ENCODE data around the gene NKX1-2.

NKX1-2 gene

GRCh38 chr10:124416733-124417132, 33.1 kb downstream of the NKX1-2 start:
- no peak overlapping the region for H3K27ac ChIP-seq (ENCODE audit: low read length)

GRCh38 chr10:124415210-124415609, 34.6 kb downstream of the NKX1-2 start:
- TF ChIP-seq EZH2phosphoT487 (IDR thresholded peaks at IDR 0.05; ENCODE audit: low read length) (no peak), CTCF (IDR thresholded peaks at IDR 0.05; ENCODE audit: low read length) (no peak), EZH2 (optimal IDR thresholded peaks at IDR 0.05; ENCODE audit: low read depth, low read length) (no peak)
- H4K20me1 ChIP-seq (ENCODE audit: insufficient read depth, low read length): no peaks in the 10 kb centered on the region
- H3K9me3 ChIP-seq (replicated peaks; ENCODE audit: insufficient read depth, low read length): no peaks in the 10 kb centered on the region
- H3K4me1 ChIP-seq (ENCODE audit: low read length): peaks cover 5% of the 10 kb centered on the region; the same call in 1 of the 2 replicates
- H3K27me3 ChIP-seq (replicated peaks; ENCODE audit: insufficient read depth, low read length): no peaks in the 10 kb centered on the region
- no peak overlapping the region for H3K4me2 ChIP-seq (ENCODE audit: low read depth, low read length)
- H3K79me2 ChIP-seq (ENCODE audit: low read length): peaks cover 59% of the 10 kb centered on the region
- peaks cover 5% of the 10 kb centered on the region; the same call in 1 of the 2 replicates for H3F3A ChIP-seq (ENCODE audit: insufficient read depth, low read length)
- no peak overlapping the region for H3K27ac ChIP-seq (ENCODE audit: low read length)
- DNase-seq: no peak
- no peaks in the 10 kb centered on the region for H3K36me3 ChIP-seq (replicated peaks; ENCODE audit: insufficient read depth, low read length)
- H3K9me2 ChIP-seq (replicated peaks; ENCODE audit: insufficient read depth, low read length): no peaks in the 10 kb centered on the region
- no peak overlapping the region for H3K9ac ChIP-seq (ENCODE audit: low read length)
- no peak overlapping the region for H2AFZ ChIP-seq (ENCODE audit: low read length)
- H3K4me3 ChIP-seq (ENCODE audit: low read length): no peak overlapping the region

More at GRCh38 chr10:124416733-124417132, 33.1 kb downstream of the NKX1-2 start:
- no peak for TF ChIP-seq EZH2phosphoT487 (IDR thresholded peaks at IDR 0.05; ENCODE audit: low read length)
- Histone ChIP-seq H3K4me1 (ENCODE audit: low read length) (peaks cover 5% of the 10 kb centered on the region; the same call in 1 of the 2 replicates), H4K20me1 (ENCODE audit: insufficient read depth, low read length) (no peaks in the 10 kb centered on the region), H3K9me3 (replicated peaks; ENCODE audit: insufficient read depth, low read length) (no peaks in the 10 kb centered on the region), H3K9me2 (replicated peaks; ENCODE audit: insufficient read depth, low read length) (no peaks in the 10 kb centered on the region), H3K4me3 (ENCODE audit: low read length) (no peak overlapping the region), H3K4me2 (ENCODE audit: low read depth, low read length) (no peak overlapping the region), H3K27me3 (replicated peaks; ENCODE audit: insufficient read depth, low read length) (no peaks in the 10 kb centered on the region), H3K79me2 (ENCODE audit: low read length) (peaks cover 59% of the 10 kb centered on the region), H3F3A (ENCODE audit: insufficient read depth, low read length) (peaks cover 5% of the 10 kb centered on the region; the same call in 1 of the 2 replicates), H3K9ac (ENCODE audit: low read length) (no peak overlapping the region), H3K36me3 (replicated peaks; ENCODE audit: insufficient read depth, low read length) (no peaks in the 10 kb centered on the region), H2AFZ (ENCODE audit: low read length) (no peak overlapping the region)
- no peak for DNase-seq

GRCh38 chr10:124414076-124414475, 35.8 kb downstream of the NKX1-2 start:
- Histone ChIP-seq H4K20me1 (ENCODE audit: insufficient read depth, low read length) (no peaks in the 10 kb centered on the region), H3F3A (ENCODE audit: insufficient read depth, low read length) (peaks cover under 1% of the 10 kb centered on the region; the same call in 1 of the 2 replicates), H3K9ac (ENCODE audit: low read length) (no peak overlapping the region), H3K4me2 (ENCODE audit: low read depth, low read length) (no peak overlapping the region), H3K9me2 (replicated peaks; ENCODE audit: insufficient read depth, low read length) (no peaks in the 10 kb centered on the region), H3K4me1 (ENCODE audit: low read length) (no peaks in the 10 kb centered on the region), H3K79me2 (ENCODE audit: low read length) (peaks cover 59% of the 10 kb centered on the region), H3K9me3 (replicated peaks; ENCODE audit: insufficient read depth, low read length) (no peaks in the 10 kb centered on the region), H3K27ac (ENCODE audit: low read length) (no peak overlapping the region), H3K4me3 (ENCODE audit: low read length) (no peak overlapping the region), H3K27me3 (replicated peaks; ENCODE audit: insufficient read depth, low read length) (no peaks in the 10 kb centered on the region), H3K36me3 (replicated peaks; ENCODE audit: insufficient read depth, low read length) (no peaks in the 10 kb centered on the region), H2AFZ (ENCODE audit: low read length) (no peak overlapping the region)
- no peak for TF ChIP-seq CTCF (IDR thresholded peaks at IDR 0.05; ENCODE audit: low read length)
- TF ChIP-seq EZH2 (optimal IDR thresholded peaks at IDR 0.05; ENCODE audit: low read depth, low read length): no peak
- no peak for DNase-seq

GRCh38 chr10:124409696-124410095, 40.1 kb downstream of the NKX1-2 start:
- Histone ChIP-seq H3K9me2 (replicated peaks; ENCODE audit: insufficient read depth, low read length) (no peaks in the 10 kb centered on the region), H3K9ac (ENCODE audit: low read length) (no peak overlapping the region), H3K4me3 (ENCODE audit: low read length) (no peak overlapping the region), H3K4me2 (ENCODE audit: low read depth, low read length) (no peak overlapping the region), H3K36me3 (replicated peaks; ENCODE audit: insufficient read depth, low read length) (no peaks in the 10 kb centered on the region; the same call in 1 of the 2 replicates), H4K20me1 (ENCODE audit: insufficient read depth, low read length) (no peaks in the 10 kb centered on the region), H3K27me3 (replicated peaks; ENCODE audit: insufficient read depth, low read length) (no peaks in the 10 kb centered on the region), H3K27ac (ENCODE audit: low read length) (no peak overlapping the region), H3K4me1 (ENCODE audit: low read length) (no peaks in the 10 kb centered on the region), H3K9me3 (replicated peaks; ENCODE audit: insufficient read depth, low read length) (no peaks in the 10 kb centered on the region), H2AFZ (ENCODE audit: low read length) (no peak overlapping the region), H3F3A (ENCODE audit: insufficient read depth, low read length) (no peaks in the 10 kb centered on the region), H3K79me2 (ENCODE audit: low read length) (peaks cover 26% of the 10 kb centered on the region)
- TF ChIP-seq CTCF (IDR thresholded peaks at IDR 0.05; ENCODE audit: low read length) (no peak), EZH2 (optimal IDR thresholded peaks at IDR 0.05; ENCODE audit: low read depth, low read length) (no peak), EZH2phosphoT487 (IDR thresholded peaks at IDR 0.05; ENCODE audit: low read length) (no peak)
- DNase-seq: no peak
